Activated naive CD4-positive, alpha-beta T cell treated with Interleukin-2 at 50 U/mL for 16 hours (primary cell): ENCODE measurements around the gene NPB.

ENCODE experiments used
- DNase-seq: peaks from one replicate; pipeline ENCODE4 v3.0.0-alpha.2; 2020

Gene NPB

DNA sequence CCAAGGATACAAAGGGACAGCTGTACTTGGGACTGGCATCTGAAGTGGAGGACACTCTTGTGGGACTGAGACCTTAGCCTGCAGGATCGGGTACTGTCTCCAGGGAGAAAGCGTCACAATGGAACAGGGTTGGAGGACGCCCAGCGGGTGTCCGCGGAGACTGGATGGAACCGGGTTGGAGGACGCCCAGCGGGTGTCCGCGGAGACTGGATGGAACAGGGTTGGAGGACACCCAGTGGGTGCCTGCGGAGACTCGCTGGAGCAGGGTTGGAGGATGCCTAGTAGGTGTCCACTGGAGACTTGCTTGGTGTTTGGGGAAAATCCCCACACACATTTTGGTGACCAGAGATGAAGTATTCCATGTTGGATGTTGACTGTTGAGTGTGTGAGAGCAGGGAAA lies 45.2 kb downstream of the NPB start, which contains the start of gene MYADML2:
Gene MYADML2, minus strand, starts transcription at position 45 of the 400 bp plus-strand sequence. CDS start 5,492 bp downstream, outside the sequence.
- no peak for DNase-seq

DNA sequence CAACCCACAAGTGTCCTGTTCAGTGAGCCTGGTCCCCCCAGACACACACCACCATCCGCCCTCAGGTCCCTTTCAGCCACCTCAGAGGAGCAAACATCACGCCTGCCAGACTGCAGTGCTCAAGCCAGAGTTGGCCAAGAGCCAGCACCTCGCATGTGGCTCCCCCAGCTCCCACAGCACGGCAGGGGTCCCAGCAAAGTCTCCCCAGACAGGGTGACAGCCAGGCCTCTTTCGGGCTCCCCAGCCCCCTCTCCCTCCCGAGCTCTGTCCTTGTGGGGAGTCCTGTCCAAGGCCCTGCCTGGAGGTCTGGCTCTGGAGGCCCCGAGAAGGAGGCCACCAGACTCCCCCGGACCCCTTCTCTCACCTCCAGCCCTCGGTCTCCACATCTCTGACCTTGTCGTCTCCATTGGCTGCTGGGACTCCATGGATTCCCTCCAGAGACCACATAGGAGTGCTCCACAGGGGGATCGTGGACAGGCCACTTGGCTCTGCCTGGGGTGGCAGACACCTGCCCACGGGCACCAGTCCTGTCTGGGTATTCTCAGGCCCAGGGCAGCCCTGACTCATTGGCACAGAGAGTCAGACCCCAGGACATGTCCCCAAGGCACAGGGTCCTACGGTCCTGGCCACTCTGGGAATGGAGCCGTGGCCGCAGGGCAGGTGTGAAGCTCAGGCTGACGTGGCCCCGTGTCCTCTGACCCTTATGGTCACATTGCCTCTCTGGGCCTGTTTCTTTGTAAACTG lies 46.8 kb downstream of the NPB start:
- no peak for DNase-seq

DNA sequence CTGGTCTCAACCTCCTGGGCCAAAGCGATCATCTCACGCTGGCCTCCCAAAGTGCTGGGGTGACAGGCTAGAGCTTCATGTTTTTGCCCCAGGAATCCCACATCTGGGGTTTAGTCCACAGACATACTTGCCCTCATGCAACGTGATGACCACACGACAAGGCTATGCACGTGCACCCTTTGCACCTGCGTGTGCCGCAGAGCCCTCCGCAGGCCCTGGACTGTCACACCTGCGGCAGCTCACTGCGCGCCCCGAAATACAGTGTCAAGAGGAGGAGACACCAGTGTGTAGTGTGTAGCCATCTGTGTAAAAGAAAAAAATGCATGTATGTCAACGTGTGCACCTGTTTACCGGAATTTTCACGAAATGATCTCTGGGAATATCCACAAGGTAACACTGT lies 48.5 kb downstream of the NPB start:
- no peak for DNase-seq

DNA sequence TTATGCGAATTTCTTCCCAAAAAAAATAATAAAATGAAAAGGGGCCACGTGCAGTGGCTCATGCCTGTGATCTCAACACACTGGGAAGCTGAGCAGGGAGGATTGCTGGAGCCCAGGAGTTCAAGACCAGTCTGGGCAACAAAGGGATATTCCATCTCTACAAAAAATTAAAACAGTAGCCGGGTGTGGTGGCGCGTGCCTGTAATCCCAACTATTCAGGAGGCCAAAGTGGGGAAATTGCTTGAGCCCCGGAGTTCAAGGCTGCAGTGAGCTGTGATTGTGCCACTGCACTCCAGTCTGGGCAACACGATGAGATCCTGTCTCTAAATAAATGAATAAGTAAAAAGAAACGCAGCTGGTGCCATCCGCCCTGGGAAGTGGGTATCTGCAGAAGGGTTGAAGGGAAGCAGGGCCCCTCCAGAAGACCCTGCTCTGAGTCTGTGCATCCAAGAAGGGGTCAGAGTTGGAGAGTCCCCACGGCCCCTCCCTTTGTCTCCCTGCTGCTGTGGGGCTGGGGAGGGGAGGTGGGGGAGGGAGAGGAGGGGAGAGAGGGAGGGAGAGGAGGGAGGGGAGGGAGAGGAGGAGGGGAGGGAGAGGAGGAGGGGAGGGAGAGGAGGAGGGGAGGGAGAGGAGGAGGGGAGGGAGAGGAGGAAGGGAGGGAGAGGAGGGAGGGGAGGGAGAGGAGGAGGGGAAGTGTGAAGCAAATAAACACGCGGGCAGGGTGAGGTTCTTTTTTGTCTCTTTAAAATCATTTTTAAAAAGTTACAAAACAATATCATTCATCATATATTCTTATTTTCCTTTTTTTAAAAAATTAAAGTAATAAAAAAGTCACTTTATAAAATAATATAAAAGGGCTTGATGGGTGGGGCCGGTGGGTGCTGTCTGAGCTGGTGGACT lies 50.0 kb downstream of the NPB start:
- DNase-seq, result no peak
